OCI-LY1 (cell line): ENCODE results near the gene CCDC73.

Source experiments
- H2AFZ ChIP-seq: fragments of 200-600 bp; sonication (generic), shearing (Covaris generic); 2 replicates; pipeline ENCODE4 v1.6.0; 2014; ENCODE audit warnings: antibody characterized with exemption, mild to moderate bottlenecking, low read length
- H3F3A ChIP-seq: fragments of 200-600 bp; sonication (generic), shearing (Covaris generic); 2 replicates; pipeline ENCODE4 v1.6.0; 2014; ENCODE audit warnings: mild to moderate bottlenecking, antibody characterized with exemption, low read length, moderate library complexity; ENCODE audit not compliant: insufficient read depth
- H3K27ac ChIP-seq: fragments of 200-600 bp; sonication (generic); 2 replicates; pipeline ENCODE4 v1.5.1; 2014; ENCODE audit warnings: low read length, mixed run types, mild to moderate bottlenecking, low read depth; ENCODE audit not compliant: poor library complexity, severe bottlenecking
- H3K27me3 ChIP-seq: fragments of 200-600 bp; sonication (generic); 2 replicates; pipeline ENCODE4 v1.6.0; 2014; ENCODE audit warnings: antibody characterized with exemption, mild to moderate bottlenecking, low read length, moderate library complexity; ENCODE audit not compliant: insufficient read depth
- H3K36me3 ChIP-seq: fragments of 200-600 bp; sonication (generic); 2 replicates; pipeline ENCODE4 v1.6.1; 2014; ENCODE audit warnings: mild to moderate bottlenecking, antibody characterized with exemption, low read length, moderate library complexity, mixed read lengths; ENCODE audit not compliant: insufficient read depth
- H3K4me1 ChIP-seq: fragments of 200-600 bp; sonication (generic); 2 replicates; pipeline ENCODE4 v1.5.1; 2014; ENCODE audit warnings: mild to moderate bottlenecking, low read length, moderate library complexity; ENCODE audit not compliant: insufficient read depth, severe bottlenecking
- H3K4me2 ChIP-seq: fragments of 200-600 bp; sonication (generic), shearing (Covaris generic); 2 replicates; pipeline ENCODE4 v1.6.1; 2014; ENCODE audit warnings: low read length
- H3K4me3 ChIP-seq: fragments of 200-600 bp; sonication (generic); 2 replicates; pipeline ENCODE4 v1.5.1; 2014; ENCODE audit warnings: low read length, low read depth, mild to moderate bottlenecking, mixed read lengths; ENCODE audit not compliant: poor library complexity, severe bottlenecking
- H3K79me2 ChIP-seq: fragments of 200-600 bp; shearing (Covaris generic); 2 replicates; pipeline ENCODE4 v1.6.1; 2016; ENCODE audit warnings: mixed run types, low read length, mixed read lengths; ENCODE audit not compliant: insufficient read depth
- H3K9ac ChIP-seq: fragments of 200-600 bp; sonication (generic), shearing (Covaris generic); 2 replicates; pipeline ENCODE4 v1.6.1; 2014; ENCODE audit warnings: mild to moderate bottlenecking, low read length, mixed read lengths
- H3K9me2 ChIP-seq: fragments of 200-600 bp; sonication (generic), shearing (Covaris generic); 2 replicates; pipeline ENCODE4 v1.6.1; 2014; ENCODE audit warnings: low read depth, mild to moderate bottlenecking, low read length, mixed read lengths
- H3K9me3 ChIP-seq: fragments of 200-600 bp; shearing (Covaris generic); 2 replicates; pipeline ENCODE4 v1.6.1; 2014; ENCODE audit warnings: low read length, mixed read lengths
- H4K20me1 ChIP-seq: fragments of 200-600 bp; sonication (generic), shearing (Covaris generic); 2 replicates; pipeline ENCODE4 v1.6.0; 2016; ENCODE audit warnings: mild to moderate bottlenecking, low read length; ENCODE audit not compliant: insufficient read depth
- CTCF ChIP-seq: fragments of 200-600 bp; sonication (generic), shearing (Covaris generic); IDR thresholded peaks from 2 replicates; pipeline ENCODE4 v1.5.1; 2017; ENCODE audit warnings: mild to moderate bottlenecking, antibody characterized with exemption, low read length, moderate library complexity, mixed read lengths
- EZH2 ChIP-seq: fragments of 200-600 bp; sonication (generic), shearing (Covaris generic); IDR thresholded peaks from 2 replicates; pipeline ENCODE4 v1.8.0; 2017; ENCODE audit warnings: borderline replicate concordance, mixed run types, mild to moderate bottlenecking, antibody characterized with exemption, low read length, moderate library complexity, mixed read lengths

The CCDC73 gene

DNA sequence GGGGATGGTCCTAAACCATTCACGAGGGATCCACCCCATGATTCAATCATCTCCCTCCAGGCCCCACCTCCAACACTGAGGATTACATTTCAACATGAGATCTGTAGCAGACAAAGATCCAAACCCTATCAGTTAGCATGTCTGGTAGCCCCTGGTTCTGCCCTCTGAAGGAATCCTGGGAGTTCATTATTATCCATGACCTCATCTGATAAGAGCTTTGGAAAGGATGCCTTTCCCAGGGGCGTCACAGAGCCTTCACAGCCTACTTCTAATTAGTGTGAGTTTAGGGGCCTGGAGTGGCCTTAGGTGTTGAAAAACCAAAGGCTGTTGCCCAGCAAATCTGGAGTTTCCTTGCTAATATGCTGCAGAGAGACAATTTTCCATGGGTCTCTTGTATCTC, 219.4 kb downstream of the CCDC73 start:
- no peak overlapping the region for H2AFZ ChIP-seq
- no peak overlapping the region for H3K9ac ChIP-seq
- no peak overlapping the region for H3K27ac ChIP-seq
- no peak for TF ChIP-seq CTCF
- no peak for TF ChIP-seq EZH2
- H4K20me1 ChIP-seq: no peaks in the 10 kb centered on the region
- H3K36me3 ChIP-seq: no peaks in the 10 kb centered on the region
- H3K9me2 ChIP-seq: no peaks in the 10 kb centered on the region
- no peak overlapping the region for H3K4me3 ChIP-seq
- H3K4me2 ChIP-seq: no peak overlapping the region
- H3K4me1 ChIP-seq: no peaks in the 10 kb centered on the region
- H3K27me3 ChIP-seq: no peaks in the 10 kb centered on the region
- no peaks in the 10 kb centered on the region for H3K79me2 ChIP-seq
- H3K9me3 ChIP-seq: no peaks in the 10 kb centered on the region
- H3F3A ChIP-seq: no peaks in the 10 kb centered on the region

DNA sequence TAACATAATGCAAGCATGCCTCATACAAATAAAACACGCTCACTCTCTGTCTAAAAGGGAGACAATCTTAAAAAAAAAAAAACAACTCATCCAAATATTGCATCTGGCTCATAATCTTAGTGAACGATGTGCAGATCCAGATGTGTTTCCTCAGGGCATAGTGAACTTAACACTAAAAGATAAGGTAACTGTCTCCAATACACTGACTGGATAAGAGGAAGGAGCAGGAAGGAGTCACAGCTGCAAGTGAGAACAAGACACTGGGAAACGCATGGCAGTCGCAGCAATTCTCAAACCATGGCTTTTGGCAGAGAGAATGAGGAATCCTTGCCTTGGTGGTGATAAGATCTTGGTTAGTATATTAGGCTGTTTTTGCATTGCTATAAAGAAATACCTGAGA, 220.0 kb downstream of the CCDC73 start:
- Histone ChIP-seq H3K9me2 (no peaks in the 10 kb centered on the region), H3K36me3 (no peaks in the 10 kb centered on the region), H3K9ac (no peak overlapping the region)

GRCh38 chr11:32573228-32573627, 221.2 kb downstream of the CCDC73 start:
- Histone ChIP-seq H3K4me2 (no peak overlapping the region), H3K27me3 (no peaks in the 10 kb centered on the region), H3K9me3 (no peaks in the 10 kb centered on the region), H3K4me3 (no peak overlapping the region), H3K79me2 (no peaks in the 10 kb centered on the region), H3K27ac (no peak overlapping the region), H3F3A (no peaks in the 10 kb centered on the region), H3K36me3 (no peaks in the 10 kb centered on the region), H2AFZ (no peak overlapping the region), H3K4me1 (no peaks in the 10 kb centered on the region), H3K9me2 (no peaks in the 10 kb centered on the region), H4K20me1 (no peaks in the 10 kb centered on the region), H3K9ac (no peak overlapping the region)
- no peak for TF ChIP-seq EZH2
- TF ChIP-seq CTCF: no peak

More for the DNA sequence above, 220.0 kb downstream of the CCDC73 start:
- TF ChIP-seq EZH2: no peak
- H3F3A ChIP-seq: no peaks in the 10 kb centered on the region
- no peak overlapping the region for H3K4me2 ChIP-seq
- no peaks in the 10 kb centered on the region for H3K79me2 ChIP-seq
- no peaks in the 10 kb centered on the region for H3K9me3 ChIP-seq
- H2AFZ ChIP-seq: no peak overlapping the region
- no peak overlapping the region for H3K4me3 ChIP-seq
- no peaks in the 10 kb centered on the region for H4K20me1 ChIP-seq
- H3K27me3 ChIP-seq: no peaks in the 10 kb centered on the region
- H3K27ac ChIP-seq: no peak overlapping the region
- H3K4me1 ChIP-seq: no peaks in the 10 kb centered on the region

DNA sequence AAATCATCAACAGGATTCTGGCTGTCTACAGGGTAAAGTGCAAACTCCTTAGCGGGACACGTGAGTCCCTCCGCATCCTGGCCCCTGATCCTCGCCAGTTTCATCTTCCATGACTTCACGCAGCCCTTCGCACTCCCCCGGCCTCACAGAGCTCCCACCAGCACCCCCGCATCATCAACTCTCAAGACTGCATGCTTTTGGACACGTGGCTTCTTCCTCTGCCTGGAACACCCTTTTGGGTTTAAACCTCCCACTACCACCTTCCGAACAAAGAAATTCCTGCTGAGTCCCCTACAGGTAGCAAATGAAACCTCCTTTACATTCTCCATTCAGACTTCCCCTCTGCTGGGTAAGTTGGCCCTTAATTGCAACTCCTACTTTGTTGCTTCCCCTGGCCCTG, 223.4 kb downstream of the CCDC73 start:
- H3K9me3 ChIP-seq: no peaks in the 10 kb centered on the region
- no peaks in the 10 kb centered on the region for H3F3A ChIP-seq
- H2AFZ ChIP-seq: no peak overlapping the region
- H4K20me1 ChIP-seq: no peaks in the 10 kb centered on the region
- TF ChIP-seq EZH2 (no peak), CTCF (no peak)
- no peaks in the 10 kb centered on the region for H3K79me2 ChIP-seq
- no peak overlapping the region for H3K4me2 ChIP-seq
- no peak overlapping the region for H3K9ac ChIP-seq
- no peak overlapping the region for H3K27ac ChIP-seq
- no peaks in the 10 kb centered on the region for H3K4me1 ChIP-seq
- H3K4me3 ChIP-seq: no peak overlapping the region
- H3K36me3 ChIP-seq: no peaks in the 10 kb centered on the region
- no peaks in the 10 kb centered on the region for H3K27me3 ChIP-seq
- H3K9me2 ChIP-seq: no peaks in the 10 kb centered on the region
